Stimulated activated CD8-positive, alpha-beta memory T cell treated with anti-CD3 and anti-CD28 coated beads, Interleukin-4, amount 100 ng/mL, for 4 hours (primary cell): ENCODE data around the gene SLC5A2.
"Not testable (repeated sequence)": the region's sequence is repeated elsewhere in the genome, so short reads cannot be mapped to it uniquely, and the experiment has no call there.

ENCODE experiments used
- DNase-seq, 2 donors: peaks; one replicate each; pipeline ENCODE4 v3.0.0-alpha.2; 2020; ENCODE audit warnings: low read depth in 2 of 2, low spot score in 1 of 2

Gene SLC5A2

GRCh38 chr16:31474773-31475738 lies 7.9 kb upstream of the SLC5A2 start:
- no peak for DNase-seq

DNA sequence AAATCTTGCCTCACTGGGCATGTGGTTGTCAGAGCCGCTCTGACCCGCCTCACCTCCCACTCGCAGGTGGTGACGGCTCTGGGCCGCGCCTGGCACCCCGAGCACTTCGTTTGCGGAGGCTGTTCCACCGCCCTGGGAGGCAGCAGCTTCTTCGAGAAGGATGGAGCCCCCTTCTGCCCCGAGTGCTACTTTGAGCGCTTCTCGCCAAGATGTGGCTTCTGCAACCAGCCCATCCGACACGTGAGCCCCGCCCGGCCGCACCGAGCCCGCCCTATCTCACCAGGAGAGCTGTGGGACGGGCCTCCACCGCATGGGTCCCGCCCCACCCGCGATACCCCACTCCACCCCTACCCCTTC lies 7.0 kb upstream of the SLC5A2 start:
- no peak for DNase-seq

DNA sequence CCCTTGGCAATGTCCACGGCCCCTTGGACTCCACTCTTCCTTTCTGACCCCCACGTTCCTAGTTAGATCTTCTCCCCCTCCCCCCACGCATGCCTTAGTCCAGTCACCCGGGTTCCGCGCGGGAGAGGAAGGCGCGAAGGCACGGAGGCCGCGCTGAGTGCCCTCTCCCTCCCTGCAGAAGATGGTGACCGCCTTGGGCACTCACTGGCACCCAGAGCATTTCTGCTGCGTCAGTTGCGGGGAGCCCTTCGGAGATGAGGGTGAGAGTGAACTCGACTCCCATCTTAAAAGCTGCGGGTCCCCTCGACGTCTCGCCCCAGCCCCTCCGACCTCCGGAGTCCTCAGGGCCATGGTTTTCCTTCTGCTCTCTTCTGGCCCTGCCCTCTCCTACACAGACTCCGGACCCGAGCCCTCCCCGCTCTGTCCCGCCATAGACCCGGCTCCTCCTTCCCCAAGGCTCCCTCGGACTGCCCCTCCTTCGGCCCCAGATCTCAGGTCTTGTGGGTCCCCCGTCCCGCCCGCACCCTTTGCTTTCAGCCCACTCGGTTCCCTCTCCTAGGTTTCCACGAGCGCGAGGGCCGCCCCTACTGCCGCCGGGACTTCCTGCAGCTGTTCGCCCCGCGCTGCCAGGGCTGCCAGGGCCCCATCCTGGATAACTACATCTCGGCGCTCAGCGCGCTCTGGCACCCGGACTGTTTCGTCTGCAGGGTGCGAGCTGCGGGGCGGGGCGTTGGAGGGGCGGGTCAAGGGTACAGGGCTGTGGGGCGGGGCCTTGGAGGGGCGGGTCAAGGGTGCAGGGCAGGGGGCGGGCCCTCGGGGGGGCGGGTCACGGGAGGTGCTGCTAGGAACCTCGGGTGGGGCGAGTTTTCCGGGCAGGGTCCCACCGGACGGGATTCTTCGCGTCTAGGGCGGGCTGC lies 6.4 kb upstream of the SLC5A2 start:
- DNase-seq, result peak; percentile 74 to 78

- DNase-seq, result no peak
Measured at GRCh38 chr16:31477220-31478216, 5.4 kb upstream of the SLC5A2 start.

GRCh38 chr16:31478956-31479355 lies 4.0 kb upstream of the SLC5A2 start:
- DNase-seq, result no peak

- no peak for DNase-seq
Measured at GRCh38 chr16:31479751-31480150, 3.2 kb upstream of the SLC5A2 start.

DNA sequence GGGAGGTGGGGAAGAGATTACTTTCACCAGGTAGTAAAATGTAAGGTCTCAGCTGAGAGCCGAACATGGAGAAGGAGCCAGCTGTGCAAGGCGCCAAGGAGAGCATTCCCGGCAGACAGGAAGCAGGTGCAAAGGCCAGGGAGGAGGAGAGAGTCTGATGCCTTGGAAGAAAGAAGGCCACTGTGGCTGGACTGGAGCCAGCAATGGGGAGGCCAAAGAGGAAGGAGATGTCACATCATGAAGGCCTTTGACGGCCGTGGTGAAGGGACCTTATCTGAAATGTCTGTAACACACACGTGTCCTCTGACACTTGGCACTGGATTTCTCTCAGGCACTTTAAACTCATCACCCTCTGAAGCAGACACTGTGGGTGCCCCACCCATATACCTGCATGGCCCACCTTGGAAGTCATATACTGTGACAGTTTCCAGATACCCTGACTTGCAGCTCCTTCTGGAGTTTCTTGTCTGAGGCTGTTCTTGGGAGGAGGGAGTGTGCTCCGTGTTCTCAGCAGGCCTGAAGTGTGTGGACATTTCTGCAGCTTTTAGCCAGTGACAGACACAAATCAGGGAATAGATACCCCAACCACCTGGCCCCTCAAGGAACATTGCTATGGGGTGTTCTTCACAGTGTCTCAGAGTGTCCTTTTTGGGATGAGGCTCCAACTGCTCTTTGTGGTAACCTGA lies 1.9 kb upstream of the SLC5A2 start:
- DNase-seq, result no peak

GRCh38 chr16:31484048-31484447 lies 1.1 kb downstream of the SLC5A2 start:
- not testable (repeated sequence) for DNase-seq

DNA sequence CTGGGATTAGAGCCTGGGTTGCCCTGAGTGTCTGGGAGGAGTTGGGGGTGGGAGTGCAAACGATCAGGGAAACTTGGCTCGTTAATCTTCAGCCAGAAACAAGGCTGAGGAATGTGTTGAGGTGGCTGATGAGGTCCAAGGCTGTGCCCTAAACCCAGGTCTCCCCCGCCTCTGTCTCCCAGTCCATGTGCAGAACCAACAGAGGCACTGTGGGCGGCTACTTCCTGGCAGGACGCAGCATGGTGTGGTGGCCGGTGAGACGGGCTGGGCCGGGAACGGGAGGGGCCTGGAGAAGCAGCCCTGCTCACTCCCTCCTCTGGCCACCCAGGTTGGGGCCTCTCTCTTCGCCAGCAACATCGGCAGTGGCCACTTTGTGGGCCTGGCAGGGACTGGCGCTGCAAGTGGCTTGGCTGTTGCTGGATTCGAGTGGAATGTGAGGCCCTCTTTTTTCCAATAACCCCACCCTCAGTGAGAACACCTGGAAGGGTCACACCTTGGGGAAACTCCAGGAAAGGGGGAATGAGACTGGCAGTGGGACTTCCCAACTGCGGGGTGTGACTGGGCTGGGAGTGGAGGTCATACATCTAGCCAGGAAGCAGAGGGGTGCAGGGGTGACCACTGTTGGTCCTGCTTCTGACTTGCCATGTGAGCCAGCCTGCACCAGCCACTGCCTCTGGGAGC lies 1.7 kb downstream of the SLC5A2 start:
- DNase-seq, result no peak

DNA sequence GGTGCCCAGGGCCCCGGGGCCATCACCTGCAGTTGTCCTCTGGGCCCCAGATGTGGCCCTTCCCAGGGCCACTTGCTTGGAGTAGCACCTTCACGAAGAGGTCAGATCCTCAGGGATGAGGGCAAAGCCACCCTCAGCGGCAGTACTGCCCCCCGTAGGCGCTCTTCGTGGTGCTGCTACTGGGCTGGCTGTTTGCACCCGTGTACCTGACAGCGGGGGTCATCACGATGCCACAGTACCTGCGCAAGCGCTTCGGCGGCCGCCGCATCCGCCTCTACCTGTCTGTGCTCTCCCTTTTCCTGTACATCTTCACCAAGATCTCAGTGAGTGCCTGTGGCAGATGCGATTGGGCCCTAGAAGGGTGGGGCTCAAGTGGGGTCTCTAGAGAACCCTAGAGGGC lies 2.6 kb downstream of the SLC5A2 start:
- no peak for DNase-seq

DNA sequence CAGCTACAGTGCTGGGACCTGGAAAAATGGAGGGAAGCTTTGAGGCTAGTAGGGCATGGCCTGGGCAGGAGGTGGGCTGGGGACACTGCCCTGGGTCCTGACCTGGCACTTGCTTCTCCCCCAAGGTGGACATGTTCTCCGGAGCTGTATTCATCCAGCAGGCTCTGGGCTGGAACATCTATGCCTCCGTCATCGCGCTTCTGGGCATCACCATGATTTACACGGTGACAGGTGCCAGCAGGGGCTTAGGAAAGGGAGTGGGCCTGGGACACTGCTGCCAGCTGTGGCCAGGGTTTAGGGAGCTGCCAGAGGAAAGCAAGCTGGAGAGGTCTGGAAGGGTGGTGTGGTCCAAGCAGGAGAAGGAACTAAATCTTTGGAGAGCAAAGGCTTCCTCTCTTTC lies 3.1 kb downstream of the SLC5A2 start:
- no peak for DNase-seq

- no peak for DNase-seq
Measured at GRCh38 chr16:31487071-31487719, 4.3 kb downstream of the SLC5A2 start.

- peak; percentile 40 to 44 for DNase-seq
Measured at GRCh38 chr16:31487720-31488467, 5.0 kb downstream of the SLC5A2 start.

- DNase-seq, result no peak
Measured at GRCh38 chr16:31488468-31489297, 5.8 kb downstream of the SLC5A2 start.

DNA sequence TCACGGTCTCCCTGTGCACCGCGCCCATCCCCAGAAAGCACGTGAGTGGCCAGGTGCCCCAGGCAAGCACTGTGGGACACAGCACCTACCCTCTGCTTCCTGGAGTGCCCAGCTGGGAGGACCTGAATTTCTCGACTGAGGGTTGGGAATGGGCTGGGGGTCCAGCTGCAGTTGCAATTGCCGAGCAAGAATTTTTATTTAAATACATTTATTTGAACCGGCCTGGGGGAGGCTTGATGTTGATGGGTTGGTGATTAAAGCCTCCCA lies 6.3 kb downstream of the SLC5A2 start:
- no peak for DNase-seq

DNA sequence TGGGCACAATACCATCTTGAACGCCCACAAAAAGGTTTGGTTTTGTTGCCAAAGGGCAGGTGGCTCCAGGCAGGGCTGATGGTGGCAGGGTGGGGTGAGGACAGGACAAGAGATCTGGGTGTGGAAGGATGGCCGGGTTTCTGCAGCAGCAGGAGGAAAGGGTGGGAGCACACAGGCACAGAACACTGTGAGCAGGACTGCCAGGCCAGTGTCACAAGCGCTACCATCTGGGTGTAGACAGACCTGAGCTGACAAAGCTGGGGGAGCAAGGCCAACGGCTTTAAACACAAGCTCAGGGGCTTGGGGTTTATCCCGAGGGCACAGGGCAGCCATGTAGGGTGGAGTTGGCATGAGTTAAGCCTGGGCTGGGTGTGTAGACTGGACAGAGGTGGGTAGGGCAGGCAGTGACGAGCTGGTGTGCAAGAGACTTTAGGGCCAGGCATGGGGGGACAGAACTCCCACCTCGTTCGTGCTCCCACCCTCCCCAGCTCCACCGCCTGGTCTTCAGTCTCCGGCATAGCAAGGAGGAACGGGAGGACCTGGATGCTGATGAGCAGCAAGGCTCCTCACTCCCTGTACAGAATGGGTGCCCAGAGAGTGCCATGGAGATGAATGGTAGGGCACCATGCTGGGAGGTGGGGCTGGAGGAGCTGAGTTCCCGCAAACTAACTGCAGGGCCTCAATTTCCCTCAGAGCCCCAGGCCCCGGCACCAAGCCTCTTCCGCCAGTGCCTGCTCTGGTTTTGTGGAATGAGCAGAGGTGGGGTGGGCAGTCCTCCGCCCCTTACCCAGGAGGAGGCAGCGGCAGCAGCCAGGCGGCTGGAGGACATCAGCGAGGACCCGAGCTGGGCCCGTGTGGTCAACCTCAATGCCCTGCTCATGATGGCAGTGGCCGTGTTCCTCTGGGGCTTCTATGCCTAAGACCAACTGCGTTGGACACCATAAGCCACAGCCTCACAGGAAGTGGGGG lies 7.0 kb downstream of the SLC5A2 start:
- DNase-seq, result no peak
